RWPE2 (cell line): ENCODE measurements around the gene PPM1L.

ENCODE experiments used
- ATAC-seq: fragments of 200-7000 bp; cut with Tn5 transposase; 3 replicates; pipeline ENCODE4 v1.9.1; 2021; ENCODE audit warnings: low read depth
- DNase-seq: peaks from one replicate; pipeline ENCODE4 v3.0.0-alpha.2; 2020; ENCODE audit warnings: low spot score
- H3K27ac ChIP-seq: fragments of 450-650 bp; 2 replicates; pipeline ENCODE4 v1.5.1; 2017; ENCODE audit warnings: mild to moderate bottlenecking; ENCODE audit not compliant: poor library complexity, severe bottlenecking
- H3K27me3 ChIP-seq: fragments of 250-450 bp; sonication (Bioruptor Pico); 2 replicates; pipeline ENCODE4 v1.5.1; 2021; ENCODE audit warnings: mild to moderate bottlenecking, moderate library complexity; ENCODE audit not compliant: insufficient read depth, poor library complexity, severe bottlenecking
- H3K36me3 ChIP-seq: fragments of 250-450 bp; sonication (Bioruptor Pico); 2 replicates; pipeline ENCODE4 v1.5.1; 2020; ENCODE audit warnings: low read depth, mild to moderate bottlenecking, moderate library complexity
- H3K4me1 ChIP-seq: fragments of 250-450 bp; sonication (Bioruptor Pico); 2 replicates; pipeline ENCODE4 v1.5.1; 2021; ENCODE audit warnings: mild to moderate bottlenecking, moderate library complexity; ENCODE audit not compliant: insufficient read depth, poor library complexity, severe bottlenecking
- H3K4me3 ChIP-seq: fragments of 250-450 bp; sonication (Bioruptor Pico); 2 replicates; pipeline ENCODE4 v1.5.1; 2021; ENCODE audit warnings: mild to moderate bottlenecking, moderate library complexity; ENCODE audit not compliant: severe bottlenecking
- H3K9me3 ChIP-seq: fragments of 250-450 bp; sonication (Bioruptor Pico); 2 replicates; pipeline ENCODE4 v1.5.1; 2021; ENCODE audit warnings: mild to moderate bottlenecking, moderate library complexity; ENCODE audit not compliant: severe bottlenecking
- CTCF ChIP-seq: fragments of 450-650 bp; IDR thresholded peaks from one replicate; pipeline ENCODE4 v1.5.1; 2017; ENCODE audit warnings: mild to moderate bottlenecking, moderate library complexity; ENCODE audit not compliant: poor library complexity, severe bottlenecking

The PPM1L gene

GRCh38 chr3:161051856-161052255, 295.8 kb downstream of the PPM1L start:
- Histone ChIP-seq H3K4me3 (no peak overlapping the region), H3K9me3 (no peaks in the 10 kb centered on the region), H3K27me3 (no peaks in the 10 kb centered on the region), H3K4me1 (no peaks in the 10 kb centered on the region), H3K27ac (no peak overlapping the region), H3K36me3 (no peaks in the 10 kb centered on the region)
- no peak for TF ChIP-seq CTCF
- ATAC-seq: no peak
- no peak for DNase-seq

GRCh38 chr3:161054860-161055604, 299.0 kb downstream of the PPM1L start:
- DNase-seq (no peak), ATAC-seq (no peak)
- H3K36me3 ChIP-seq: no peaks in the 10 kb centered on the region

GRCh38 chr3:161064413-161064812, 308.4 kb downstream of the PPM1L start:
- Histone ChIP-seq H3K27ac (no peak overlapping the region), H3K36me3 (no peaks in the 10 kb centered on the region), H3K4me1 (no peaks in the 10 kb centered on the region), H3K4me3 (no peak overlapping the region), H3K9me3 (no peaks in the 10 kb centered on the region), H3K27me3 (no peaks in the 10 kb centered on the region)
- no peak for TF ChIP-seq CTCF
- no peak for DNase-seq
- ATAC-seq: no peak

More at GRCh38 chr3:161054860-161055604, 299.0 kb downstream of the PPM1L start:
- Histone ChIP-seq H3K27me3 (no peaks in the 10 kb centered on the region), H3K4me1 (no peaks in the 10 kb centered on the region), H3K4me3 (no peak overlapping the region), H3K9me3 (no peaks in the 10 kb centered on the region), H3K27ac (no peak overlapping the region)
- TF ChIP-seq CTCF: no peak

GRCh38 chr3:161066930-161067329, 310.9 kb downstream of the PPM1L start:
- no peak for DNase-seq
- no peak for TF ChIP-seq CTCF
- Histone ChIP-seq H3K27ac (no peak overlapping the region), H3K4me1 (peaks cover 8% of the 10 kb centered on the region), H3K4me3 (no peak overlapping the region), H3K9me3 (no peaks in the 10 kb centered on the region), H3K36me3 (no peaks in the 10 kb centered on the region), H3K27me3 (no peaks in the 10 kb centered on the region)
- ATAC-seq: no peak

GRCh38 chr3:161067335-161067734, 311.3 kb downstream of the PPM1L start:
- H3K4me3 ChIP-seq: no peak overlapping the region
- H3K27ac ChIP-seq: no peak overlapping the region
- no peak for TF ChIP-seq CTCF
- ATAC-seq: no peak
- H3K4me1 ChIP-seq: peaks cover 8% of the 10 kb centered on the region
- H3K36me3 ChIP-seq: no peaks in the 10 kb centered on the region
- H3K9me3 ChIP-seq: no peaks in the 10 kb centered on the region
- no peak for DNase-seq
- no peaks in the 10 kb centered on the region for H3K27me3 ChIP-seq
